ENCODE data around the gene TSPAN18.

- TF ChIP-seq EZH2phosphoT487 (IDR thresholded peaks at IDR 0.05; ENCODE audit: low read depth) = no peak
- TF ChIP-seq, protein P1, sequence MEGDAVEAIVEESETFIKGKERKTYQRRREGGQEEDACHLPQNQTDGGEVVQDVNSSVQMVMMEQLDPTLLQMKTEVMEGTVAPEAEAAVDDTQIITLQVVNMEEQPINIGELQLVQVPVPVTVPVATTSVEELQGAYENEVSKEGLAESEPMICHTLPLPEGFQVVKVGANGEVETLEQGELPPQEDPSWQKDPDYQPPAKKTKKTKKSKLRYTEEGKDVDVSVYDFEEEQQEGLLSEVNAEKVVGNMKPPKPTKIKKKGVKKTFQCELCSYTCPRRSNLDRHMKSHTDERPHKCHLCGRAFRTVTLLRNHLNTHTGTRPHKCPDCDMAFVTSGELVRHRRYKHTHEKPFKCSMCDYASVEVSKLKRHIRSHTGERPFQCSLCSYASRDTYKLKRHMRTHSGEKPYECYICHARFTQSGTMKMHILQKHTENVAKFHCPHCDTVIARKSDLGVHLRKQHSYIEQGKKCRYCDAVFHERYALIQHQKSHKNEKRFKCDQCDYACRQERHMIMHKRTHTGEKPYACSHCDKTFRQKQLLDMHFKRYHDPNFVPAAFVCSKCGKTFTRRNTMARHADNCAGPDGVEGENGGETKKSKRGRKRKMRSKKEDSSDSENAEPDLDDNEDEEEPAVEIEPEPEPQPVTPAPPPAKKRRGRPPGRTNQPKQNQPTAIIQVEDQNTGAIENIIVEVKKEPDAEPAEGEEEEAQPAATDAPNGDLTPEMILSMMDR (IDR thresholded peaks at IDR 0.05; ENCODE audit: low read depth, low read length) = no peak
Observed at GRCh38 chr11:44755556-44756523, 29.1 kb downstream of the TSPAN18 start.

Data from OCI-LY3 (cell line).